Measurements from ENCODE around the gene LRGUK. TPM values are rescaled to one million over a fixed set of nuclear protein-coding genes. Genes with fewer than 3 reads are reported as not detected.

The LRGUK gene
- total and polyA plus RNA-seq, 2 donors (not counting 3 experiments of a cell fraction or from before 2014, with no cell fraction given), result 0.10 to 0.11 TPM

DNA sequence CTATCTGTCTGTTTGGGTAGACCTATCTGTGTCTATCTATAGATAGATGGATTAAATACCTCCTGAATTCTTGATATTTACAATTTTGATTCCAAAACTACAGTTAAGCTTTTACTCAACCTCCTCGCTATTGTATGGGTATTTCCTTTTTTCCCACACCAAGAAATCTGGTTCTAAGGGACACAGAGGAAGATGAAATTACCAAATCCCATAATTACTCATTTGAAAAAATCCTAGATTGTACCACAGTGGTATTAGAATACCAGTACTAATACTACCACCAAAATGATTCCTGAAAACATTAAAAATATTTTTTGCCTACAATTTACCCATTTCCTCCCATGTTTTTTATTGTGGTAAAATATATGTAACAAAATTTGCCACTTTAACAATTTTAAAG is 53.2 kb downstream of the LRGUK start:
- ChIA-PET POLR2A (no interaction called here), CTCF (interaction anchor here (1.2 kb wide), 1 partner anchor 39 kb away, joined by 3 read pairs; no protein-coding TSS in a partner anchor)
- H3K4me1 ChIP-seq (ENCODE audit: control insufficient read depth, extremely low read depth, insufficient read depth, low read length), result no peaks in the 10 kb centered on the region
- no peak overlapping the region for H2AFZ ChIP-seq (ENCODE audit: low read depth, low read length)
- H3K79me2 ChIP-seq (ENCODE audit: control insufficient read depth, insufficient read depth, low read length), result no peaks in the 10 kb centered on the region
- dilution Hi-C loops (cut with MboI; ENCODE audit: extremely low pct_ligation_motif_present, low sequenced_read_pairs), result no loop called here
- H3K27me3 ChIP-seq (ENCODE audit: control insufficient read depth in 2 of 2, insufficient read depth in 2 of 2, low read length in 2 of 2), result peaks cover 0 to 2% of the 10 kb centered on the region in 2 experiments
- DNase-seq (ENCODE audit: low read depth, low spot score) (no peak), FAIRE-seq (no peak)
- no peak overlapping the region for H3K4me2 ChIP-seq (ENCODE audit: insufficient read depth, low read length)
- no peak overlapping the region for H3K27ac ChIP-seq (ENCODE audit: insufficient read depth, low read depth, low read length)
- no peaks in the 10 kb centered on the region for H3K9me3 ChIP-seq (replicated peaks; ENCODE audit: control insufficient read depth, insufficient read depth, low read length)
- no peak overlapping the region for H3K9ac ChIP-seq (replicated peaks; ENCODE audit: extremely low read depth, insufficient read depth, low read length)
- no peak for TF ChIP-seq EZH2 (IDR thresholded peaks at IDR 0.05; ENCODE audit: borderline replicate concordance, low read depth, low read length, severe bottlenecking)
- TF ChIP-seq POLR2AphosphoS5 (IDR thresholded peaks at IDR 0.05; ENCODE audit: insufficient read depth, low read depth, low read length), result no peak
- TF ChIP-seq FOS (IDR thresholded peaks at IDR 0.05; ENCODE audit: borderline replicate concordance, insufficient read depth, low read length), result no peak
- no peak for TF ChIP-seq GATA2 (IDR thresholded peaks at IDR 0.05; ENCODE audit: insufficient read depth, insufficient read length, low read depth, low read length)
- TF ChIP-seq JUN (IDR thresholded peaks at IDR 0.05; ENCODE audit: borderline replicate concordance, insufficient read depth, insufficient read length, low read depth), result no peak
- TF ChIP-seq, protein P1, sequence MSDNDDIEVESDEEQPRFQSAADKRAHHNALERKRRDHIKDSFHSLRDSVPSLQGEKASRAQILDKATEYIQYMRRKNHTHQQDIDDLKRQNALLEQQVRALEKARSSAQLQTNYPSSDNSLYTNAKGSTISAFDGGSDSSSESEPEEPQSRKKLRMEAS (IDR thresholded peaks at IDR 0.05; ENCODE audit: insufficient read depth, insufficient read length), result no peak
- TF ChIP-seq, protein P2, sequence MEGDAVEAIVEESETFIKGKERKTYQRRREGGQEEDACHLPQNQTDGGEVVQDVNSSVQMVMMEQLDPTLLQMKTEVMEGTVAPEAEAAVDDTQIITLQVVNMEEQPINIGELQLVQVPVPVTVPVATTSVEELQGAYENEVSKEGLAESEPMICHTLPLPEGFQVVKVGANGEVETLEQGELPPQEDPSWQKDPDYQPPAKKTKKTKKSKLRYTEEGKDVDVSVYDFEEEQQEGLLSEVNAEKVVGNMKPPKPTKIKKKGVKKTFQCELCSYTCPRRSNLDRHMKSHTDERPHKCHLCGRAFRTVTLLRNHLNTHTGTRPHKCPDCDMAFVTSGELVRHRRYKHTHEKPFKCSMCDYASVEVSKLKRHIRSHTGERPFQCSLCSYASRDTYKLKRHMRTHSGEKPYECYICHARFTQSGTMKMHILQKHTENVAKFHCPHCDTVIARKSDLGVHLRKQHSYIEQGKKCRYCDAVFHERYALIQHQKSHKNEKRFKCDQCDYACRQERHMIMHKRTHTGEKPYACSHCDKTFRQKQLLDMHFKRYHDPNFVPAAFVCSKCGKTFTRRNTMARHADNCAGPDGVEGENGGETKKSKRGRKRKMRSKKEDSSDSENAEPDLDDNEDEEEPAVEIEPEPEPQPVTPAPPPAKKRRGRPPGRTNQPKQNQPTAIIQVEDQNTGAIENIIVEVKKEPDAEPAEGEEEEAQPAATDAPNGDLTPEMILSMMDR (IDR thresholded peaks at IDR 0.05; ENCODE audit: extremely low read depth in 1 of 2, insufficient read depth in 1 of 2, low read depth in 1 of 2, low read length in 2 of 2), result no peak
- no peak for TF ChIP-seq MYC (IDR thresholded peaks at IDR 0.05; ENCODE audit: low read depth, low read length)
- TF ChIP-seq POLR2A (IDR thresholded peaks at IDR 0.05; ENCODE audit: low read depth, low read length), result no peak
- no peak overlapping the region for H3K4me3 ChIP-seq (replicated peaks in 1 of 3; ENCODE audit: insufficient read depth in 1 of 3, low read depth in 1 of 3, low read length in 3 of 3)
- no peaks in the 10 kb centered on the region for H4K20me1 ChIP-seq (replicated peaks; ENCODE audit: control insufficient read depth, extremely low read depth, insufficient read depth, low read length)
- no peaks in the 10 kb centered on the region for H3K36me3 ChIP-seq (ENCODE audit: control insufficient read depth in 2 of 2, extremely low read depth in 1 of 2, insufficient read depth in 2 of 2, low read length in 2 of 2)
- intact Hi-C loops (cut with micrococcal nuclease), result no loop called here
- no peaks in the 10 kb centered on the region for H3K9me1 ChIP-seq (replicated peaks; ENCODE audit: control insufficient read depth, extremely low read depth, insufficient read depth, low read length)
- no TSS peak for BruUV-seq (replicated peaks)
